Activated CD4-positive, alpha-beta memory T cell treated with anti-CD3 and anti-CD28 coated beads for 36 hours (primary cell): ENCODE results near the gene APIP. TPM values are rescaled to one million over a fixed set of nuclear protein-coding genes. Genes with fewer than 3 reads are reported as not detected.

Source experiments
- CTCF ChIA-PET: fragments of 350-600 bp; sonication (Branson Sonifier 250); formaldehyde crosslinking; loops from one replicate; lab custom pipeline; 2021; ENCODE audit warnings: antibody characterized with exemption, inconsistent platforms; lab: Charles Lee
- POLR2A ChIA-PET: fragments of 350-600 bp; sonication (Branson Sonifier 250); formaldehyde crosslinking; loops from one replicate; lab custom pipeline; 2021; ENCODE audit warnings: antibody characterized with exemption; lab: Charles Lee
- DNase-seq: peaks from one replicate; pipeline ENCODE4 v3.0.0-alpha.2; 2020
- H3K27ac Mint-ChIP-seq: one replicate; pipeline ENCODE4 v1.8.0; 2021; ENCODE audit warnings: mixed read lengths
- H3K27me3 Mint-ChIP-seq: one replicate; pipeline ENCODE4 v1.8.0; 2021; ENCODE audit warnings: mixed read lengths
- H3K36me3 Mint-ChIP-seq: one replicate; pipeline ENCODE4 v1.8.0; 2021; ENCODE audit warnings: mixed read lengths
- H3K4me1 Mint-ChIP-seq: one replicate; pipeline ENCODE4 v1.8.0; 2021; ENCODE audit warnings: low read depth, mixed read lengths
- H3K4me3 Mint-ChIP-seq: one replicate; pipeline ENCODE4 v1.8.0; 2021; ENCODE audit warnings: mild to moderate bottlenecking, mixed read lengths
- H3K9me3 Mint-ChIP-seq: one replicate; pipeline ENCODE4 v1.8.0; 2021; ENCODE audit warnings: mixed read lengths
- intact Hi-C: fragments of 100-400 bp; cut with micrococcal nuclease; formaldehyde crosslinking; loops from one replicate; pipeline ENCODE4 v1.15.1; 2023
- total RNA-seq, 2 experiments: library from RNA; stranded (reverse); gene quantifications; one replicate each; pipeline ENCODE4 v1.2.3, GENCODE V29; 2021

Gene APIP
- total RNA-seq, 2 experiments from 2014 or later, result 31.2 to 32.9 TPM

GRCh38 chr11:34941688-34942087, 25.5 kb upstream of the APIP start:
- Mint-ChIP-seq H3K9me3 (peaks cover 5% of the 10 kb centered on the region), H3K36me3 (peaks cover 4% of the 10 kb centered on the region), H3K4me3 (no peak overlapping the region), H3K27ac (no peak overlapping the region), H3K4me1 (peaks cover 8% of the 10 kb centered on the region), H3K27me3 (no peaks in the 10 kb centered on the region)
- POLR2A ChIA-PET, result no interaction called here
- DNase-seq, result no peak
- CTCF ChIA-PET, result interaction anchor here (1.0 to 1.3 kb wide), 2 partner anchors 450 to 544 kb away, joined by 3 to 4 read pairs; no protein-coding TSS in a partner anchor
- intact Hi-C loops, result no loop called here

- CTCF ChIA-PET, result interaction anchor here (1.7 kb wide), 1 partner anchor 354 kb away, joined by 5 read pairs; no protein-coding TSS in a partner anchor
- Mint-ChIP-seq H3K9me3 (peaks cover 5% of the 10 kb centered on the region), H3K4me3 (no peak overlapping the region), H3K27ac (no peak overlapping the region), H3K27me3 (no peaks in the 10 kb centered on the region), H3K36me3 (peaks cover 7% of the 10 kb centered on the region), H3K4me1 (peaks cover 11% of the 10 kb centered on the region)
- intact Hi-C loops, result no loop called here
- POLR2A ChIA-PET, result no interaction called here
- no peak for DNase-seq
Observed at GRCh38 chr11:34940026-34940677, 24.0 kb upstream of the APIP start.

GRCh38 chr11:34938611-34939010, 22.4 kb upstream of the APIP start:
- Mint-ChIP-seq H3K4me1 (peaks cover 11% of the 10 kb centered on the region), H3K27me3 (no peaks in the 10 kb centered on the region), H3K4me3 (no peak overlapping the region), H3K9me3 (no peaks in the 10 kb centered on the region), H3K27ac (no peak overlapping the region), H3K36me3 (peaks cover 6% of the 10 kb centered on the region)
- ChIA-PET POLR2A (no interaction called here), CTCF (interaction anchor here (0.7 to 1.7 kb wide), 2 partner anchors 353 to 469 kb away, joined by 3 to 5 read pairs; no protein-coding TSS in a partner anchor)
- intact Hi-C loops, result no loop called here
- no peak for DNase-seq

- Mint-ChIP-seq H3K36me3 (peaks cover 12% of the 10 kb centered on the region), H3K27me3 (no peaks in the 10 kb centered on the region), H3K4me1 (peaks cover 11% of the 10 kb centered on the region), H3K9me3 (no peaks in the 10 kb centered on the region), H3K27ac (no peak overlapping the region), H3K4me3 (no peak overlapping the region)
- no peak for DNase-seq
- ChIA-PET CTCF (no interaction called here), POLR2A (no interaction called here)
- intact Hi-C loops, result no loop called here
Observed at GRCh38 chr11:34936945-34937629, 20.9 kb upstream of the APIP start.

GRCh38 chr11:34929794-34930763, 13.9 kb upstream of the APIP start:
- peaks cover 9% of the 10 kb centered on the region for H3K36me3 Mint-ChIP-seq
- no peak for DNase-seq
- ChIA-PET POLR2A (interaction anchor here (1.1 kb wide), 1 partner anchor 489 kb away, joined by 3 read pairs; the partner anchor contains the start of gene SLC1A2), CTCF (interaction anchor here (9.1 kb wide), 1 partner anchor 462 kb away, joined by 151 read pairs; no protein-coding TSS in a partner anchor)
- no peak overlapping the region for H3K27ac Mint-ChIP-seq
- peaks cover 15% of the 10 kb centered on the region for H3K4me1 Mint-ChIP-seq
- no peaks in the 10 kb centered on the region for H3K9me3 Mint-ChIP-seq
- H3K4me3 Mint-ChIP-seq, result no peak overlapping the region
- H3K27me3 Mint-ChIP-seq, result no peaks in the 10 kb centered on the region
- intact Hi-C loops, result loop anchor here (5.0 kb wide), 1 partner anchor 67 kb away; no protein-coding TSS in a partner anchor

GRCh38 chr11:34928960-34929680, 12.9 kb upstream of the APIP start:
- ChIA-PET POLR2A (no interaction called here), CTCF (interaction anchor here (0.9 to 9.1 kb wide), 2 partner anchors 463 to 556 kb away, joined by 5 to 151 read pairs; no protein-coding TSS in a partner anchor)
- DNase-seq, result no peak
- no peak overlapping the region for H3K27ac Mint-ChIP-seq
- H3K9me3 Mint-ChIP-seq, result no peaks in the 10 kb centered on the region
- H3K4me3 Mint-ChIP-seq, result no peak overlapping the region
- no peaks in the 10 kb centered on the region for H3K27me3 Mint-ChIP-seq
- peaks cover 7% of the 10 kb centered on the region for H3K36me3 Mint-ChIP-seq
- intact Hi-C loops, result loop anchor here (5.0 kb wide), 1 partner anchor 68 kb away; no protein-coding TSS in a partner anchor
- peaks cover 15% of the 10 kb centered on the region for H3K4me1 Mint-ChIP-seq

- Mint-ChIP-seq H3K9me3 (no peaks in the 10 kb centered on the region), H3K4me1 (peaks cover 15% of the 10 kb centered on the region), H3K36me3 (peaks cover 6% of the 10 kb centered on the region), H3K27ac (no peak overlapping the region), H3K27me3 (no peaks in the 10 kb centered on the region), H3K4me3 (no peak overlapping the region)
- no peak for DNase-seq
- intact Hi-C loops, result loop anchor here (5.0 kb wide), 1 partner anchor 69 kb away; no protein-coding TSS in a partner anchor
- ChIA-PET POLR2A (no interaction called here), CTCF (interaction anchor here (0.9 to 9.1 kb wide), 3 partner anchors 377 to 557 kb away, joined by 5 to 151 read pairs (median 15); no protein-coding TSS in a partner anchor)
Observed at GRCh38 chr11:34928268-34928959, 12.2 kb upstream of the APIP start.

- no peak overlapping the region for H3K27ac Mint-ChIP-seq
- CTCF ChIA-PET, result interaction anchor here (0.6 to 9.1 kb wide), 39 partner anchors 8 to 558 kb away, joined by 3 to 151 read pairs (median 3); partner anchors contain the start of genes APIP and PDHX
- no peaks in the 10 kb centered on the region for H3K9me3 Mint-ChIP-seq
- H3K4me3 Mint-ChIP-seq, result no peak overlapping the region
- DNase-seq, result no peak
- POLR2A ChIA-PET, result no interaction called here
- H3K4me1 Mint-ChIP-seq, result peaks cover 15% of the 10 kb centered on the region
- intact Hi-C loops, result loop anchor here (1.0 to 5.0 kb wide), 5 partner anchors 71 to 559 kb away; no protein-coding TSS in a partner anchor
- H3K36me3 Mint-ChIP-seq, result no peaks in the 10 kb centered on the region
- H3K27me3 Mint-ChIP-seq, result no peaks in the 10 kb centered on the region
Observed at GRCh38 chr11:34926831-34927132, 10.6 kb upstream of the APIP start.

- intact Hi-C loops, result loop anchor here (1.0 to 5.0 kb wide), 5 partner anchors 71 to 559 kb away; no protein-coding TSS in a partner anchor
- DNase-seq, result no peak
- no peaks in the 10 kb centered on the region for H3K36me3 Mint-ChIP-seq
- ChIA-PET POLR2A (interaction anchor here (1.1 kb wide), 1 partner anchor 234 kb away, joined by 3 read pairs; no protein-coding TSS in a partner anchor), CTCF (interaction anchor here (0.6 to 9.1 kb wide), 44 partner anchors 8 to 559 kb away, joined by 3 to 151 read pairs (median 3); partner anchors contain the start of genes APIP and PDHX)
- no peaks in the 10 kb centered on the region for H3K27me3 Mint-ChIP-seq
- no peak overlapping the region for H3K27ac Mint-ChIP-seq
- no peaks in the 10 kb centered on the region for H3K9me3 Mint-ChIP-seq
- H3K4me1 Mint-ChIP-seq, result peaks cover 16% of the 10 kb centered on the region
- no peak overlapping the region for H3K4me3 Mint-ChIP-seq
Observed at GRCh38 chr11:34926101-34926830, 10.1 kb upstream of the APIP start.

GRCh38 chr11:34924714-34925113, 8.5 kb upstream of the APIP start:
- H3K9me3 Mint-ChIP-seq, result no peaks in the 10 kb centered on the region
- intact Hi-C loops, result loop anchor here (5.0 kb wide), 1 partner anchor 73 kb away; no protein-coding TSS in a partner anchor
- H3K27ac Mint-ChIP-seq, result no peak overlapping the region
- ChIA-PET POLR2A (no interaction called here), CTCF (interaction anchor here (0.8 to 9.1 kb wide), 15 partner anchors 9 to 561 kb away, joined by 3 to 151 read pairs (median 4); partner anchors contain the start of genes APIP and PDHX)
- H3K4me3 Mint-ChIP-seq, result no peak overlapping the region
- peaks cover 20% of the 10 kb centered on the region for H3K4me1 Mint-ChIP-seq
- no peaks in the 10 kb centered on the region for H3K27me3 Mint-ChIP-seq
- no peaks in the 10 kb centered on the region for H3K36me3 Mint-ChIP-seq
- DNase-seq, result no peak
